ENCODE measurements around the gene KRTAP10-8. TPM values are rescaled to one million over a fixed set of nuclear protein-coding genes. Genes with fewer than 3 reads are reported as not detected.
"Not testable (repeated sequence)": the region's sequence is repeated elsewhere in the genome, so short reads cannot be mapped to it uniquely, and the experiment has no call there.

Gene KRTAP10-8
- total RNA-seq, 1 donor from 2014 or later: not detected

GRCh38 chr21:44599264-44600029 lies 12.4 kb upstream of the KRTAP10-8 start:
- no peak for DNase-seq

- DNase-seq: not testable (repeated sequence)
Measured at GRCh38 chr21:44600118-44600978, 11.5 kb upstream of the KRTAP10-8 start, which contains the start of gene KRTAP10-7. TSS of gene KRTAP10-7 (plus strand) at chr21:44600597. CDS start at chr21:44600622, 25 bp downstream.

GRCh38 chr21:44601091-44601490 lies 10.8 kb upstream of the KRTAP10-8 start:
- not testable (repeated sequence) for DNase-seq

DNA sequence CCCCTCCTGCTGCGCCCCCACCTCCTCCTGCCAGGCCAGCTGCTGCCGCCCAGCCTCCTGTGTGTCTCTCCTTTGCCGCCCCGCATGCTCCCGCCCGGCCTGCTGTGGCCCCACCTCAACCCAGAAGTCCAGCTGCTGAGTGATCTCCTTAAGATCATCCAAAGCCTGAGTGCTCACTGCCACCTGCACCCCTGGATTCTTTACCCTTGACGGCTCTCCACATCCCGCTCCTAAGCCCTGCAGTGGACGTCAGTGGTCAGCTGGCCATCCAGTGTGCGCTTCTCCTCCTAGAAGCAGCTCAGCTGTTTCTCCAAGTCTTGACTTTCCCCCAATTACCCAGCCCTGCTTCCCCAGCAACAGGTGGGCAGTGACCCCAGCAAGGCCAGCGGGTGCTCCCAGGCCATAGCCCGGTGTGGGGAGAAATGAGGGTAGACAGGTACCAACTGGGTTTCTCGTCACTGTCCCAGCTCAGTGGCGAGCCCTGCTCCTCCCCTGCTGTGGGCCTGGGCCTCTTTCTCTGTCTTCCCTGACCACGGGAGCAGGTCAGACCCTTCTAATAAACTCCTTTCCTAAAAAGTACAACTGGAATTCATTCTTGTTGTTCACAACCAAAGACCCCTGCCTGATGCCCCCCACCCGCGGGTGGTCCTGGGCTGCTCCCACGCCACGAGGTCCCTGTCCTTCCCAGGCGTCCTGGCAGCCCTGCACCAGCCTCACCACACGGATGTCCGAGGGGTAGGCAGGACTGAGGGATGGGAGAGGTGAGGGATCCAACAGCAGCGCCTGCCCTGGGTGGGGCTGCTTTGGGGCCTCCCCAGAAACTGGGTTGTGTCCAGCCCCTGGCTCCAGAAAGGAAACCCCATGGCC lies 10.1 kb upstream of the KRTAP10-8 start:
- DNase-seq: no peak

DNA sequence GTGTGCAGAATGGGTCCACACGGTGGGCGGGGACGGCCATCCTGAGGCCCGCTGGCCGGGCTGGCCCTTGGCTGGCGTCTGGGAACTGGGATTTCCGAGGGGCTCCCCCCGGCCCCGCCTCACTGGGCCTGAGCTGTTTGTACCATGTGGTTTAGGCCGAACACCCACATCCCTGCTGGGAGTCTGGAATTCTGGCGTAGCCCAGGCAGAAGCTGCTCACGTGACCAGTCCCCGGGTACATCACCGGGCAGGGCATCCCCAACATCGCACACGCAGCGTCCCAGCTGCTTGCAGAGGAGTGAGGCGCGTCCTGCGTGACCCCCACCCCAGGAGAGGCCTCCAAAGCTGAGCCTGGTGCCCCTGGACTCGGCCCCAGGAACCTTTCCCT lies 9.4 kb upstream of the KRTAP10-8 start:
- no peak for DNase-seq

- DNase-seq: no peak
Measured at GRCh38 chr21:44603109-44603875, 8.6 kb upstream of the KRTAP10-8 start.

DNA sequence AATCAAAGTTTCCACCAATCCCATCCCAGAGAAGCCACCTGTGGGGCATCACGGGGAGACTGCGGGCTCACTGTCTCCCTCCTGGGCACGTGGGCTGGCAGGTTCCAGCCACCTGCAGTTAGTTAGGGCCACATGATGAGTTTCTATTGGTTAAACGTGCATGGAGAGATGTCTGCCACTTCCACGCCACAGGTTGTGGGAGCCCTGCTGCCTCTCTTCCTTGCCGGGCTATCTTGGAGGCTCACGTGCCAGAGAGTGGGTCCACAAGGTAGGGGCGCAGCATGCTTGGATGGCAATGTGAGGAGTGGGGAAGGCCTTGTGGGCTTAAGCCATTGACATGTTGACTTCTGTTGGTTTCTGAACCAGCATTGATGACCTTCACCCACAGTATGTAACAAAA lies 8.0 kb upstream of the KRTAP10-8 start:
- DNase-seq: no peak

- no peak for DNase-seq
Measured at GRCh38 chr21:44606495-44606894, 5.4 kb upstream of the KRTAP10-8 start.

DNA sequence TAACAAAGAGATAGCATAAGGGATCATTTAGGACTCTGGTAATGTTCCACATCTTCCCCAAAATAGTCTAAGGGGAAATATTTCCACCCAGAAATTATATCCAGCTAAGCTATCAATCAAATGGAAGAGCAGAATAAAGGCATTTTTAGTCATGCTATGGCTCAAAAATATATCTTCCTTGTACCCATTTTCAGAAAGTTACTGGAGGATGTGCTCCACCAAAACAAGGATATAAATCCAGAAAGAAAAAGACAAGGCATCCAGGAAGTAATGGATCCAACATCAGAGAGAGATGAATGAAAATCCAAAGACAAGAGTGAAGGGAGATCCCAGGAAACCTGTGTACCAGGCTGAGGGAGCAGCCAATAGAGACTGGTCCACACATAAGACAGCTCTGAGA lies 2.7 kb upstream of the KRTAP10-8 start:
- no peak for DNase-seq

DNA sequence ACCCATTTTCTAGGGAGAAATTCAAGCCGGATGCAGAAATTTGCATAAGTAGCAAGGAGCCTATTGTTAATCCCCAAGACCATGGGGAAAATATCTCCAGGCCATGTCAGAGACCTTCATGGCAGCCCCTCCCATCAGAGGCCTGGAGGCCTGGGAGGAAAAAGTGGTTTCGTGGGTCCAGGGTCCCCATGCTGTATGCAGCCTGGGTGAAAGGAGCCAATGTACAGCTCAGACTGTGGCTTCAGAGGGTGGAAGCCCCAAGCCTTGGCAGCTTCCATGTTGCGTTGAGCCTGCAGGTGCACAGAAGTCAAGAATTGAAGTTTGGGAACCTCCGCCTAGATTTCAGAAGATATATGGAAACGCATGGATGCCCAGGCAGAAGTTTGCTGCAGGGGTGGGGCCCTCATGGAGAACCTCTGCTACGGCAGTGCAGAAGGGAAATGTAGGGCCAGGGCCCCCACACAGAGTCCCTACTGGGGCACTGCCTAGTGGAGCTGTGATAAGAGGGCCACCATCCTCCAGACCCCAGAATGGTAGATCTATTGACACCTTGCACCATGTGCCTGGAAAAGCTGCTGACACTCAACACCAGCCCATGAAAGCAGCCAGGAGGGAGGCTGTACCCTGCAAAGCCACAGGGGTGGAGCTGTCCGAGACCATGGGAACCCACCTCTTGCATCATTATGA lies 1.6 kb upstream of the KRTAP10-8 start:
- not testable (repeated sequence) for DNase-seq

GRCh38 chr21:44611551-44611950 lies 328 bp upstream of the KRTAP10-8 start:
- no peak for DNase-seq

- no peak for DNase-seq
Measured at GRCh38 chr21:44612669-44613229, 870 bp downstream of the KRTAP10-8 start.

DNA sequence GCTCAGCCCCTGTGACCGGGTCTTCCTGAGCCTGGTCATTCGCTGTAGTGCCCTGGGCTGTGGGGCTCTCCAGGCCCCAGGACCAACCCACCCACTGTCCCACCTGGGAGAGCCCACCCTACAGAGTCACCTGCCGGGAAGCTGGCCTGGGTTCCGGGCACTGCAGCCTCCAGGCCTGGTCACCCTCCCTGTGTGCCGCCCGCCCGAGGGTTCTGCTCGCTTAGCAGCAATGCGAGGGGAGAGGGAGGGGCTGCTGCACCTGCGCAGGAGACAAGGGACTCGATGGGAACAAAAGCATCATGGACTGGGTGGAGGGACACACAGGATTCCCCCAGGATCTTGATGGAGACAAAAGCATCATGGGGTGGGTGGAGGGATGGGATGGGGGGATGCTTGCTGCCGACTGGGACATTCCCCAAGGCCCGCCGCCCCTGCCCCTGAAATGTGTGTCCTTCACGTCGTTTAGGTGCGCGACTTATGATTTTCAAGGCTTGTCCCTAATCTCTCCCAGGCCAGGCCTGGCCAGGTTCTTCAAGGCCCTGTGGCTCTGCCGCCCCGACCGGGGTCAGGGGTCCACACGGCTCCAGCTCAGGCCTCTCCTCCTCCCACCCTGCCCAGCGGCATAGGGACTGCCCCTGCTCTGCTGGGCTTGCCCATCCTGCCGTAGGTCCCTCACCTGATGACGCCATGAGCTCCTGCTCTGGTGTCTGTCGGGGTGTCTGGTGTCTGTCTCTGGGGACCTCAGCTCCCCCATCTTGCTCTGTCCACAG lies 1.7 kb downstream of the KRTAP10-8 start:
- no peak for DNase-seq

DNA sequence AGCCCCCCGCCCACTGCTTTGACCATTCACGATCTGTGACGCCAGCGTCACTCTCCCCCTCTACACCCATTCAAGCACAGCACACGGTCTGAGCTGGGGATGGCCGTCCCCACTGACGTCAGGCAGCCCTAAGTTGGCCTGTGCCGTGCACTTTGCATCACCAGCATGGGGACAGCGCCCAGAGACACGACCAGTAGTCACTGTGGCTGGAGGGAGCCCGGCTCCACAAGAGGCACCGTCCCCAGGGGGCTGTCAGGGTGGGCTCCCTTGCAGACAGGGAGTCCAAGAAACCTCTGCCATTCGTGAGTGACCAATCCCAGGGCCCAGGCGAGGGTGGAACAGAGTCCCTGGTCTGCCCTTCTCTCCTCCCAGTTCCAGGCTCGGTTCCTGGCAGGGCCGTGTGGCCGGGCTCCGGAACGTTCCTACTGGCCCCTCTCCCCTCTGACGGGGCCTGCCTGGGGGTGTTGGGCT lies 2.3 kb downstream of the KRTAP10-8 start:
- DNase-seq: no peak

DNA sequence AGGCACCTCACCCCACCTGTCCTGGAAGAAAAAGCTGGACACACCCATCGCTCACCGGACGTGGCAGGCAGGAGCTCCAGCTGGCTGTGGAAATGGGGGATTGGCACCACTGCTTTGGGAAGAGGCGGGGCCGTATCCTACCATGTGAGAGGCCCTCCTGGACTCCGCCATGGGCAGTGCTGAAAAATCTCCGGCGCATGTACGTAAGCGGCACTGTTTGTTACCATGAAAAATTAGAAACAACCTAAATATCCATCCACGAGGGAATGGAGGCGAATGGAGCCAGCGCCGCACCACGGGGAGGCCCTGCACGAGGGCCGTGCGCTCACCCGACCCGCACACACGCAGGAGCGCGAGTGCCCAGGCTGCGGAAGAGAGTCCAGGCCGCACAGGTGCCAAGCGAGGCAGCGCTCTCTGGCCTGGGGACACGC lies 3.1 kb downstream of the KRTAP10-8 start:
- DNase-seq: no peak

GRCh38 chr21:44615466-44615865 lies 3.6 kb downstream of the KRTAP10-8 start:
- no peak for DNase-seq

- no peak for DNase-seq
Measured at GRCh38 chr21:44615911-44616590, 4.2 kb downstream of the KRTAP10-8 start.

- no peak for DNase-seq
Measured at GRCh38 chr21:44616591-44616926, 4.7 kb downstream of the KRTAP10-8 start.

DNA sequence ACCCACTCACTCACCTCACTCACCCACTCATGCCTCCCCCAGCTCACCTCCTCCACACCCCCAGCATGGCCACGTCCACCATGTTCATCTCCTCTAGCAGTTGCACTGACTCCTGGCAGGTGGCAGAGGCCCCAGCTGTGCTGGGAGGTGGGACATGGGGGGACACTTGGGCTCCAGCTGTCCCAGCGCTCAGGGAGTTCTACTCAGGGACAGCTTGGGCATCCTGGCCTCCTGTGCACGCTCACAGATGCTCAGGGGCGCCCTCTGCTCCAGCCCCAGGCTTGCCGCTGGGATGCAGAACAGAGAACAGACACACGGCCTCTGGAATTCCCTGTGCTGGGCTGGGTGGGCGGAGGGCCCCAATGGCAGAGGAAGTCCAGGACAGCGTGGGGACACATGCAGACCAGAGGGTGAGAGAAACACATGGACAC lies 5.2 kb downstream of the KRTAP10-8 start:
- no peak for DNase-seq

Measured in dermis blood vessel endothelial cell (primary cell).